ENCODE results near the gene OR6B3. TPM values are rescaled to one million over a fixed set of nuclear protein-coding genes. Genes with fewer than 3 reads are reported as not detected.
A peak's percentile ranks its signal among the peaks of the same experiment; 100 is the strongest.

OR6B3 gene
- total RNA-seq, 1 donor from 2014 or later, result not detected

DNA sequence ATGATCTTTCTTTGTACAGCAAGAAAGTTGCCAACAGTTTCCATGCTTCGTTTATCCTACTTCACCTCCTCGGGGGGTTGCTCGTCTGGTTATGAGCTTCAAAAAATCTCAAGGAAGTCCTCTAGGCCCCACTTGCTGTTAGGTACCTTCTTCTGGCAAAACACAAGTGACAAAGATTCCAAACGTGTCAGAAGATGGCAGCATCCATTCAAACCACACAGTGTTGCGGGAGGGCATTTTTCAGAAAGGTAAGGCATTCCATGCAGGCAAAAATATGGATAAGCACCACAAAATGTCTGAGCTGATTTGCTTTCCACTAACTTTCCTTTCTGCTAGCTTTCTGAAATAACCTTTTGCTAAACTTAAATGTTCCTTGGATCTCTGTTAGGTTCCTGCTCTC is 13.2 kb upstream of the OR6B3 start:
- H3K4me3 Mint-ChIP-seq, result no peak overlapping the region
- no peaks in the 10 kb centered on the region for H3K36me3 Mint-ChIP-seq
- no peaks in the 10 kb centered on the region for H3K9me3 Mint-ChIP-seq
- H3K4me1 Mint-ChIP-seq (ENCODE audit: unreplicated experiment), result no peaks in the 10 kb centered on the region
- H3K27me3 Mint-ChIP-seq, result peaks cover 67% of the 10 kb centered on the region
- H3K27ac Mint-ChIP-seq, result no peak overlapping the region
- TF ChIP-seq, protein P1, sequence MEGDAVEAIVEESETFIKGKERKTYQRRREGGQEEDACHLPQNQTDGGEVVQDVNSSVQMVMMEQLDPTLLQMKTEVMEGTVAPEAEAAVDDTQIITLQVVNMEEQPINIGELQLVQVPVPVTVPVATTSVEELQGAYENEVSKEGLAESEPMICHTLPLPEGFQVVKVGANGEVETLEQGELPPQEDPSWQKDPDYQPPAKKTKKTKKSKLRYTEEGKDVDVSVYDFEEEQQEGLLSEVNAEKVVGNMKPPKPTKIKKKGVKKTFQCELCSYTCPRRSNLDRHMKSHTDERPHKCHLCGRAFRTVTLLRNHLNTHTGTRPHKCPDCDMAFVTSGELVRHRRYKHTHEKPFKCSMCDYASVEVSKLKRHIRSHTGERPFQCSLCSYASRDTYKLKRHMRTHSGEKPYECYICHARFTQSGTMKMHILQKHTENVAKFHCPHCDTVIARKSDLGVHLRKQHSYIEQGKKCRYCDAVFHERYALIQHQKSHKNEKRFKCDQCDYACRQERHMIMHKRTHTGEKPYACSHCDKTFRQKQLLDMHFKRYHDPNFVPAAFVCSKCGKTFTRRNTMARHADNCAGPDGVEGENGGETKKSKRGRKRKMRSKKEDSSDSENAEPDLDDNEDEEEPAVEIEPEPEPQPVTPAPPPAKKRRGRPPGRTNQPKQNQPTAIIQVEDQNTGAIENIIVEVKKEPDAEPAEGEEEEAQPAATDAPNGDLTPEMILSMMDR (conservative IDR thresholded peaks at IDR 0.05), result no peak
- no peak for DNase-seq (ENCODE audit: extremely low spot score, unreplicated experiment)

DNA sequence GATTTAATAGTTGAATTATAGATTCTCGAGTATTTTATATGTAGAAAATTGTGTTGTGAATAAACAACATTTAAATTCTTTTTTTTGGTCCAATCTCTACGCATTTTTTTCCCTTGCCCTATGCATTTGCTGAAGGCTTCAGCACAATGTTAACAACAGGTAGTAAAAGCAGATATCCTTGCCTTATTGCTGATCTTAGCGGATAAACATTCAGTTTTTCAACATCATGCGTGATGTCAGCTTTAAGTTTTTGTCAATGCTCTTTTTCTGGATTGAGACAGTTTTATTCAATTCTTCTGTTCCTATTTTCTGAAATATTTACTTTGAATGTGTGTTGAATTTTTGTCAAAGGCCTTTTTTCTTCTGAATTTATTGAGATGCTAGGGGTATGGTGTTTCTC is 11.6 kb upstream of the OR6B3 start:
- no peak for DNase-seq (ENCODE audit: extremely low spot score, unreplicated experiment)
- Mint-ChIP-seq H3K9me3 (no peaks in the 10 kb centered on the region), H3K36me3 (no peaks in the 10 kb centered on the region), H3K4me1 (ENCODE audit: unreplicated experiment) (no peaks in the 10 kb centered on the region), H3K27ac (no peak overlapping the region), H3K27me3 (peaks cover 80% of the 10 kb centered on the region), H3K4me3 (no peak overlapping the region)
- TF ChIP-seq, protein P1 (conservative IDR thresholded peaks at IDR 0.05), result no peak

DNA sequence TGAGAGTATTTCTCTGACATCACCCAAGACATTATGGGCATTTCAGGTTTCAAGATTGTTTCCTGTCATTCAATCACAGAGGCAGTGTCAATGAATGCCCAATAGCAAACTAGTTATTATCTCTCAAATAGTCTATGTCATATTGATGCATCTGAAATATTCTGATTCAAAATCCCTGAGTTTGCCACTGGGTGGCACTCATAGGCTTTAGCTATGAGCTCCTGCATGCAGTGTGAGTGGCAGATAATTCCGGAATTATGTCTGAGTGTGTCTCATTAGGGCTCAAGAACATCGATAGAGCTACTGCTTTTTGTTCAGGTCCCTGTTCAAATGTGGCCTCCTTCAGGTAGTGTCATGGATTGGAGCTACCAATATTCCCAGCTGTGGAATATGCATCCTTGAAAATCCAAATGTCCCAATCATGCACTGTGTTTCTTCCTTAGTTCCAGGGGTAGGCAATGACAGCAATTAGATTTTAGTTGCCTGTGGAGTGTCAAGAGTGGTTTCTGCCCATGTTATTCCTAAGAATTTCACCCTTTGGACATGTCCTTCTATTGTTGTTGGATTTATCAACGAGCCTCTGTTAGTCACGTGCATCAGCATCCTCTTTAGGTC is 7.8 kb upstream of the OR6B3 start:
- Mint-ChIP-seq H3K4me1 (ENCODE audit: unreplicated experiment) (no peaks in the 10 kb centered on the region), H3K27ac (no peak overlapping the region), H3K9me3 (no peaks in the 10 kb centered on the region), H3K27me3 (peaks cover 89% of the 10 kb centered on the region), H3K4me3 (no peak overlapping the region), H3K36me3 (no peaks in the 10 kb centered on the region)
- TF ChIP-seq, protein P1 (conservative IDR thresholded peaks at IDR 0.05), result peak; percentile 84
- no peak for DNase-seq (ENCODE audit: extremely low spot score, unreplicated experiment)

DNA sequence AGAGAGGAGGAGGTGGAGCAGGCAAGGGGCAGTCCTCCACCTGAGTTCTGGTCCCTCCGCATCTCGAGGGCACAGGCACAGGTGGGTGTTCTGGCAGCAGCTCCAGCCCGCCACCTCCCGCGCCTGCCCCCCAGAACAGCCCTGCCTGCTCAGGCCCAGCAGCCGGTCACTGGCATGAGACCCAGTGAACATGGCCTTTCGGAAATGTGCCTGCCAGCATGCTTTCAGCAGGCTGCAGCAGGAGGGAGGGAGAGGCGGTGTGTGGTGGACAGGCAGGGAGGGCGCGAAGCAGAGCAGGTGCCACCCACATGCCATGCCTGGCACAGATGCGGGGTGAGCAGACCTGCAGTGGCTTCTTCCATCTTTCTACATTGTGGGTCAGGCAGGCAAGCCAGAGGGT is 3.4 kb upstream of the OR6B3 start:
- H3K27ac Mint-ChIP-seq, result no peak overlapping the region
- H3K27me3 Mint-ChIP-seq, result peaks cover 93% of the 10 kb centered on the region
- H3K9me3 Mint-ChIP-seq, result no peaks in the 10 kb centered on the region
- TF ChIP-seq, protein P1 (conservative IDR thresholded peaks at IDR 0.05), result no peak
- H3K36me3 Mint-ChIP-seq, result no peaks in the 10 kb centered on the region
- peaks cover 5% of the 10 kb centered on the region for H3K4me1 Mint-ChIP-seq (ENCODE audit: unreplicated experiment)
- DNase-seq (ENCODE audit: extremely low spot score, unreplicated experiment), result no peak
- H3K4me3 Mint-ChIP-seq, result no peak overlapping the region

DNA sequence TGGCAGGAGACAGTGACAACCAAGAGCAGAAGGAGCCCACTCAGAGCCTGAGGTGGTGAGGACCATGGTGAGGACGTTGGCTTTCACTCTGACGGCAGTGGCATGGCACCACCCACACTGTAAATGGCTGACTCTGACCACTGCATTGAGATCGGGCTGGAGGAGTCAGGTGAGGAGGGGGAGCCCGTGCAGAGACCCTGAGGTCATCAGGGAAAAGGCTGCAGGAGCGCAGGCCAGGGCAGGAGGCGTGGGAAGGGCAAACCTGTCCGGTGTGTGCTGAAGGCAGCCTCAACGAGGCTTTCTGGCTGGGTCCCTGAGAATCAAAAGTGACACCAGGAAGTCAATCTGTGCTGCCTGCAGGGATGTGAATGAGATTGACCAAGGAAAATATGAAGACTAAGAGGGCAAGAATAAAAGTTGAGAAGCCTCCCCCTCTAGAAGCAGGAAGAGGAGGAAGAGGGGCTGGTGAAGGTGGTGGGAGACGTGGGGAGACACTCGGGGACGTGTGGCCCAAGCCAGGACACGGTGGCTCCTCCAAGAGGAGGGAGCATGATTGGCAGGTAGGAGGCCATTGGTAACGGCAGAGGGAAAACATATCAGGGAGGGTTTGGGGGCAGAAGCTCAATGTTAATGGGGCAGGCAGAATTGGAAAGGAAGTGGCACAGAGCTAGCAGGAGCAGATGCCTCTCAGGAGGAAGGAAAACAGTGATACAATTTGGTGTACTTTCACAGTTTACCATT is 2.0 kb upstream of the OR6B3 start:
- TF ChIP-seq, protein P1 (conservative IDR thresholded peaks at IDR 0.05), result no peak
- Mint-ChIP-seq H3K27ac (no peak overlapping the region), H3K36me3 (no peaks in the 10 kb centered on the region), H3K4me1 (ENCODE audit: unreplicated experiment) (peaks cover 5% of the 10 kb centered on the region), H3K27me3 (peaks cover 92% of the 10 kb centered on the region), H3K4me3 (no peak overlapping the region), H3K9me3 (no peaks in the 10 kb centered on the region)
- DNase-seq (ENCODE audit: extremely low spot score, unreplicated experiment), result no peak
